Measurements from ENCODE around the gene GXYLT2. TPM values are rescaled to one million over a fixed set of nuclear protein-coding genes. Genes with fewer than 3 reads are reported as not detected.
A peak's percentile ranks its signal among the peaks of the same experiment; 100 is the strongest.

Gene GXYLT2
- total and polyA plus RNA-seq, 2 experiments from 2014 or later: 2.0 to 5.8 TPM

- no peak overlapping the region for H3K4me3 ChIP-seq
- Mint-ChIP-seq H3K4me3 (no peak overlapping the region), H3K27me3 (ENCODE audit: insufficient read depth, low read depth, poor library complexity) (no peaks in the 10 kb centered on the region), H3K36me3 (ENCODE audit: low read depth) (no peaks in the 10 kb centered on the region), H3K4me1 (no peaks in the 10 kb centered on the region), H3K9me3 (no peaks in the 10 kb centered on the region), H3K27ac (no peak overlapping the region)
- H4K20me1 ChIP-seq (replicated peaks; ENCODE audit: insufficient read depth): no peaks in the 10 kb centered on the region
- ATAC-seq (no peak), DNase-seq (ENCODE audit: low spot score) (no peak)
- H3K27ac ChIP-seq (ENCODE audit: low read depth): no peak overlapping the region
- no peaks in the 10 kb centered on the region for H3F3A ChIP-seq (replicated peaks; ENCODE audit: low read depth)
- no peaks in the 10 kb centered on the region for H3K79me2 ChIP-seq (replicated peaks; ENCODE audit: insufficient read depth)
- no peak for TF ChIP-seq EZH2phosphoT487 (IDR thresholded peaks at IDR 0.05; ENCODE audit: unreplicated experiment)
- H3K27me3 ChIP-seq (ENCODE audit: insufficient read depth): no peaks in the 10 kb centered on the region; the same call in 1 of the 2 replicates
- peak overlapping the region; percentile 16; the same call in 1 of the 2 replicates for H2AFZ ChIP-seq
- H3K4me1 ChIP-seq (ENCODE audit: insufficient read depth): no peaks in the 10 kb centered on the region
- no peaks in the 10 kb centered on the region for H3K36me3 ChIP-seq (ENCODE audit: insufficient read depth)
- no peak overlapping the region for H3K4me2 ChIP-seq
- H3K9me2 ChIP-seq (ENCODE audit: insufficient read depth): no peaks in the 10 kb centered on the region
These were observed 32.8 kb upstream of the GXYLT2 start for GRCh38 chr3:72855001-72855400.

- Histone ChIP-seq H3K36me3 (ENCODE audit: insufficient read depth) (no peaks in the 10 kb centered on the region), H3K27ac (ENCODE audit: low read depth) (no peak overlapping the region), H3K4me2 (no peak overlapping the region), H3K4me1 (ENCODE audit: insufficient read depth) (no peaks in the 10 kb centered on the region), H3K9me2 (ENCODE audit: insufficient read depth) (no peaks in the 10 kb centered on the region), H4K20me1 (replicated peaks; ENCODE audit: insufficient read depth) (no peaks in the 10 kb centered on the region), H2AFZ (no peak overlapping the region), H3K4me3 (no peak overlapping the region), H3K27me3 (ENCODE audit: insufficient read depth) (no peaks in the 10 kb centered on the region), H3K79me2 (replicated peaks; ENCODE audit: insufficient read depth) (no peaks in the 10 kb centered on the region), H3F3A (replicated peaks; ENCODE audit: low read depth) (no peaks in the 10 kb centered on the region)
- no peaks in the 10 kb centered on the region for H3K27me3 Mint-ChIP-seq (ENCODE audit: insufficient read depth, low read depth, poor library complexity)
- no peak overlapping the region for H3K27ac Mint-ChIP-seq
- no peak overlapping the region for H3K4me3 Mint-ChIP-seq
- ATAC-seq (no peak), DNase-seq (ENCODE audit: low spot score) (no peak)
- H3K36me3 Mint-ChIP-seq (ENCODE audit: low read depth): no peaks in the 10 kb centered on the region
- H3K4me1 Mint-ChIP-seq: no peaks in the 10 kb centered on the region
- no peaks in the 10 kb centered on the region for H3K9me3 Mint-ChIP-seq
- TF ChIP-seq POLR2AphosphoS5 (IDR thresholded peaks at IDR 0.05; ENCODE audit: low read depth) (no peak), STAT1 (IDR thresholded peaks at IDR 0.05; ENCODE audit: unreplicated experiment) (no peak), JUNB (IDR thresholded peaks at IDR 0.05; ENCODE audit: unreplicated experiment) (no peak), CTCF (conservative IDR thresholded peaks at IDR 0.05; ENCODE audit: low read depth in 2 of 2) (no peak), EZH2phosphoT487 (IDR thresholded peaks at IDR 0.05; ENCODE audit: unreplicated experiment) (no peak), EZH2 (IDR thresholded peaks at IDR 0.05; ENCODE audit: low read depth, unreplicated experiment) (no peak), CREB1 (CRISPR knock-in tag; IDR thresholded peaks at IDR 0.05; ENCODE audit: low read depth) (no peak), ETS1 (IDR thresholded peaks at IDR 0.05) (no peak), REST (IDR thresholded peaks at IDR 0.05; ENCODE audit: unreplicated experiment) (no peak), NANOG (IDR thresholded peaks at IDR 0.05; ENCODE audit: borderline replicate concordance) (no peak), ZNF114 (CRISPR knock-in tag; IDR thresholded peaks at IDR 0.05) (no peak), ZNF331 (CRISPR knock-in tag; IDR thresholded peaks at IDR 0.05; ENCODE audit: low read depth) (no peak)
These were observed 27.8 kb upstream of the GXYLT2 start for GRCh38 chr3:72860053-72860452.

Data from GM23338 (cell line).